OCI-M2 (cell line): ENCODE results near the gene HEATR9.
A peak's percentile ranks its signal among the peaks of the same experiment; 100 is the strongest.

Source experiments
- DNase-seq: peaks from one replicate; lab custom pipeline; 2025; ENCODE audit not compliant: unreplicated experiment; lab: John Stamatoyannopoulos, UW

The HEATR9 gene

DNA sequence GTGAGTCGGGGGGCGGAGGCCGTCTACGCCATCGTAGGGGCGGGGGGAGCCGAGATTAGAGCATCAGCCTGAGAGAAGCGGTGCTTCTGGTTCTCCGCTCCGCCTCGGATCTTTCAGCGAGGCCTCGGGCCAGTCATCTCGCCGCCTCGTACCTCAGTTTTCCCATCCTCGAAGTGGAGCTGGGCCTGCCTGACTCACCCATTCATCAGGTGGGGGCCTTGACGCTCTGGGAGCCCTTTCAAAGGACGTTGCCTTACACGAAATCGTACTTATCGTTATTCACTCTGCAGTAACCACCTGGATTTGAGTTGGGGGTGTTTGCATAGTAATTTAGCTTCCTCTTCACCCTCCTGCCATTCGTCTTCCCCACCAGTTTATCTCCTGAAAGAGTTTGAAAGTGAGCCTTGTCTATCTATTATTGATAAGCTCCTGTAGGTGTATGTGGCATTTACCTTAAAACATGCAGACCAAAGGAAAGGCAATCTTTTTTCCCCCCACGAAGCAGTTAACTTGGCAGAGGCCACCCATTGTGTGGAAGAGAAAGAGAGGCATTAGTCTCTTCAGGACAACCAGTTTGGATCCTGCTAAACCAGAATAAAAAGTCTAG is 58.7 kb downstream of the HEATR9 start:
- no peak for DNase-seq

- peak; percentile 52 for DNase-seq
These were observed 59.5 kb downstream of the HEATR9 start, which contains the start of gene TAF15 for GRCh38 chr17:35808962-35809854. Gene TAF15 (plus strand): TSS chr17:35809484. CDS start chr17:35809570, 86 bp downstream.

GRCh38 chr17:35808240-35808961 is 60.3 kb downstream of the HEATR9 start:
- DNase-seq, result no peak

GRCh38 chr17:35807371-35808144 is 61.1 kb downstream of the HEATR9 start:
- DNase-seq, result no peak
